ENCODE measurements around the gene ASXL2.
A peak's percentile ranks its signal among the peaks of the same experiment; 100 is the strongest.

Gene ASXL2

DNA sequence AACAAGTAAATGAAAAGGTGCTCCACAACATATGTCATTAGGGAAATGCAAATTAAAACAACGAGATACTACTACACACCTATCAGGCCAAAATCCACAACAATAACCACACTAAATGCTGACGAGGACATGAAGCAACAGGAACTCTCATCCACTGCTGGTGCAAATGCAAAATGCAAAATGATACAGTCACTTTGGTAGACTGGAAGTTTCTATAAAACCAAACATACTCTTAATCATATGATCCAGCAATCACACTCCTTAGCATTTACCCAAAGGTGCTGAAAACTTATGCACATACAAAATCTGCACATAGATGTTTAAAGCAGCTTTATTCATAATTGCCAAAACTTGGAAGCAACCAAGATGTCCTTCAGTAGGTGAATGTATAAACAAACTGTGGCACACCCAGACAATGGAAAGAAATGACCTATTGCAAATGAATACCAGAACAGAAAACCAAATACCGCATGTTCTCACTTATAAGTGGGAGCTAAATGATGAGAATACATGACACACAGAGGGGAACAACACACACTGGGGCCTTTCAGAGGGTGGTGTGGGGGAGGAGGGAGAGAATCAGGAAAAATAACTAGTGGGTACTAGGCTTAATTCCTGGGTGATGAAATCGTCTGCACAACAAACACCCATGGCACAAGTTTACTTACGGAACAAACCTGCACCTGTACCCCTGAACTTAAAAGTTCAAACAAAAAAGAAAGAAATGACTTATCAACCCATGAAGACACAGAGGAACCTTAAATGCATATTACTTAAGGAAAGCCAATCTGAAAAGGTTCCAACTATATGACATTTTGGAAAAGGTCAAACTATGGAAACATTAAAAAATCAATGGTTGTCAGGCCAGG lies 80.4 kb downstream of the ASXL2 start:
- no peak for DNase-seq

DNA sequence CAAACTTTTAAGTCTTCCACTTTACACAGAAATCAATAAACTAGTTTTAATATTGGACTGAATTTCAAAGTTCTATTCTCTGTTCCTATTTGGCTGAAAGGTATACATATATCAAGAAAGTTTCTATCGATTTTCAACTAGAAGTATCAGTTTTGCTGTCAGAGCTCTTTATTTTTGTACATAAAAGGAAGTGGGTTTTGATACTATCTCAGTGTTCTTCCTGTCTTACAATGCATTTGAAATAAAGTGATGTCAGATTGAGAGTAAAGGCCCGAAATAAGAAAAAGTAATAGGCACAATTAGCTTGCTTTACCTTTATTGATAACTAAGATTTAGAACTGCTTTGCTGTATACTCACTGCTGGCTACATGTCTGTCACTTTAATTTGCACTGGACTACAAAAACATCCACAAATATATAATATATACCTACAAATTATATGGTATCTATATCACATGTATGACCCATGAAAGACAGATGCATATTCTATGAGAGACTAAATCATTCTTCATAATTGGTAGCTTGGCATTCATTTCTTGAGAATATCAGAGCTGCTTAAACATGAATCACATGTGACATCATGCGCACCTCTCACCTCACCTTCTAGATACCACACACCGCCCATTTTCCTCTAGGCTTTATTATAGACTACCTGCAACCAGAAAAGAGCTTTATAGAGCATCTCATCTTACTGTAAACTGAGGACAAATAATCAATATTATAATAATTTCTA lies 83.6 kb downstream of the ASXL2 start:
- no peak for DNase-seq

DNA sequence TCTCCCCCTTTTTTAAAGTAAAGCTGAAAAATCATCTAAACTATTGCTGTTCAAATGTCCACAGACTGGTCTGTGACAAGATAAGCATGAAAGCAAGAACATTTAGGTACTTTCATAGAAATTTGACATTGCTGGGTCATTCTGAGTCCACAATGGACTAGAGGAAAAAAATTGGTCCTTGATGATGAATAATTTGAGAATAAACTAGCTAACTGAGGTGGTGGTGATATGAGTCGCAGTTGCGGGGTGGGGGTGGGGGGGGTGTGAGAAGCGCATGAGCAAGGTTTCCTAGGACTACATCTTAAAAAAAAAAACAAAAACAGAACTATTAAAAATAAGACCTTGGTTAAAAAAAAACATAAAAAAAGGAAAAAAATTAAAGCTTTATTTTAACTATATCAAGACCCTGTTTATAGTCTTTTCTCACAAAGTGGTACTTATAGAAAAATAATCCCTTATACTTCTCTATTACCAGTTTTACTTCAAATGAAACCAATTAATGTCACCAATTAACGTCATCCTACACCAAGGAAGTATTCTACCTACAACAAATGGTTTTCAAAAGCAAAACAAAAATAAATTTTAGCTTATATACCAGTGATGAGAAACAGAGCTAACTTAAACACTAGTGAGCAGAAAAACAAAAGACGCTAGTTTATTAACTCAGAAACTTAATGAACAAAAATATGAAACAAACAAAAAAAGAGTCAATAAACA lies 88.1 kb downstream of the ASXL2 start:
- no peak for DNase-seq

DNA sequence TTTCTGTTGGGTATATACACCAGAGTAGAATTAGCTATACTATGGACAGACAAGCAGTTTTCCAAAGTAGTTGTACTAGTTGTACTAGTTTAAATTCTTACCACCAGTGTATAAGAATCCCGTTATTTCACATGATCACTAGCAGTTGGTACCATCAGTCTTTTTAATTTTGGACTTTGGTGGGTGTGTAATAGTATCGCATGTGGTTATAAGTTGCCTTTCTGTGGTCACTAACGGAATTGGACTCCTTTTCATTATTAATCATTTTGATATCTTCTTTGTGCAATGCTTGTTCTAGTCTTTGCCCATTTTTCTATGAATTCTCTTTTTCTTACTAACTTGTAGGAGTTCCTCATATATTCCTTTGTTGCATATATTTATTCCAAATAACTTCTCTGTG lies 89.8 kb downstream of the ASXL2 start:
- DNase-seq: no peak

DNA sequence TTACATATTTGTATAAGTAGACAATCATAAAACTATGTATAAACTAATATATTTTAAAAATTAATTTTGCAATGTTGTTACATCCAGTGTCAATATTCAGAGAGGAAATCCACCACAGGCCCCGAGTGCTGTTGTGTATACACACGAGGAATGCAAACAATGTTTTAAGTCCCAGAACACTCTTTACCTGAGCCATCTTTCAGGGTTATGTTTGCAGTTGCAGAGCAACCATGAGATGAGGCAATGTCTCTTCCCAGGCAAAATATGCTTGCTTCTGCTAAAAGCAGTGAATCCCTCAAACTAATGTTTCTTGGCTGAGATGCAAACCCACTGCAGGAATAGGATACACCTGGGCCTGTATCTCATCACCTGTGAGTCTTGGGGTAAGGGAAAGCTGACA lies 91.3 kb downstream of the ASXL2 start:
- DNase-seq: no peak

DNA sequence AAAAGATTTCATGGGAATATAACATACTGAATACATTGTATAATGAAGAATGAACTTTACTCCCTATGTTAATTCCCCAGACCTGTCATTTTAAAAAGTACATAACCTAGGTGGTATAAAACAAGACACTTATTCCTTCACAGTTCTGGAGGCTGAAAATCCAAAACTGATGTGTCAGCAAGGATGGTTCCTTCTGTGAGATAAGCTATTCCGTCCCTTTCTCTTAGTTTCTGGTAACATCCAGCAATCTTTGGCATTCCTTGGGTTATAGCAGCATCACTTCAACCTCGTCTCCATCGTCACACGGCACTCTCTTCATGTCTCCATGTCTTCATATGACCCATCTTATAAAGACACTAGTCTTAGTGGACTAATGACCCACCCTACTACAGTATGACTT lies 93.9 kb downstream of the ASXL2 start:
- no peak for DNase-seq

DNA sequence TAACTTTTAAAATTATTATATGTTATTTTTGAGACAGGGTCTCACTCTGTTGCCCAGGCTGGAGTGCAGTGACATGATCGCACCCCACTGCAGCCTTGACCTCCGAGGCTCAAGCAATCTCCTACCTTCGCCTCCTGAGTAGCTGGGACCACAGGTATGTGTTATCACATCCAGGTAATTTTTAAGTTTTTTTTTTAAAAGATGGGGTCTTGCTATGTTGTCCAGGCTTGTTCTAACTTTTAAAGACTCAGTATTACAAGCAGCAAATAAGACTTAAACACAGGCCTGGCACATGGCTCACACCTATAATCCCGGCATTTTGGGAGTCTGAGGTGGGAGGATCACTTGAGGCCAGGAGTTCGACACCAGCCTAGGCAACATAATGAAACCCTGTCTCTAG lies 101.2 kb downstream of the ASXL2 start:
- DNase-seq: no peak

DNA sequence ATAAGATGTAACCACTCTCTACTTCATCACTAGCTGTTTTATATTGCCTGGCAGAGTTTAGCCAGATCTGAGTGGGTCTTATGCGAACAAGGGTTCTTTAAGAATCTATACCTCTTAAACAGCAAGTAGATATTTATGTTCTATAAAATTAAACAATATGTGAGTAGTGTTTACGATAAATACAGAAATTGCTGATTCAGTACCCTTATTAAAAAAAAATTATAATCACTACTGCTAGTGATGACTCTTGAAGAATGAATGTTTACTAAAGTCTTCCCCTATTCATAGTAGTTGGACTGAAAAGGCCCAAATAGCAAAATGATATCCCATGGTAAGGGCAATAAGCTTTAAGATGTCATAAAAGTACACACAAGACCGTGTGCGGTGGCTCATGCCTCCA lies 106.2 kb downstream of the ASXL2 start:
- no peak for DNase-seq

DNA sequence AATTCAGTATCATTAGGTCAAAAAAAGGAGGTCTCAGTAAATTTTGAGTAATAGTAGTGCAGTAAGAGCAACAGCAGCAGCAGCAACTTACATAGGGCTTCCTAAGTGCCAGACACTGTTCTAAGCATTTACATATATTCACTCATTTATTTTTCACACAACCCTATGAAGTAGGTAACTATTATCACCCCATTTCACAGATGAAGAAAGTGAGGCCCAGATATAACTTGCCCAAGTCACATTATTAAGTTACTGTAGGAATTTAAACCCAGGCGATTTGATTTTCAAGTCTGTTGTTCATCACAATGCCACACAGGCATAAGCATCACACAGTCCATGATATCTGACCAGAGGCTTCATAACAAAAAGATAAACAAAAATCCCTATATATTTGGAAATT lies 114.7 kb downstream of the ASXL2 start:
- no peak for DNase-seq

DNA sequence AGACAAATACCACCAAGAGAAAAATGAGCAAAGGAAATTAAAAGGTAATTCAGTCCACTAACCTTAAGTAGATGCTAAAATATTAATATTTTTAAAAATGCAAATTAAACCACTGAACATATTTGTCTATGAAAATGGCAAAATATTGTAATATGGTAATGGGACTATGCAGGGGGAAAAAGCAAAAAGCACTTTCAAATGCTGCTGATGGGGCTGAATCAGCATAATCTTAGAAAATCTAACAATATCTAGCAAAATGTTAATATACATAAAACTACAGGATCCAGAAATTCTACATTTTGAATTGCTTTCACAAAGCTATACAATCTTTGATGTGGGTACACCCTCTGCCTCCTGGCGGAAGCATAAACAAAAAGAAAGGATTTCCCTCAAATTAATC lies 118.0 kb downstream of the ASXL2 start:
- no peak for DNase-seq

DNA sequence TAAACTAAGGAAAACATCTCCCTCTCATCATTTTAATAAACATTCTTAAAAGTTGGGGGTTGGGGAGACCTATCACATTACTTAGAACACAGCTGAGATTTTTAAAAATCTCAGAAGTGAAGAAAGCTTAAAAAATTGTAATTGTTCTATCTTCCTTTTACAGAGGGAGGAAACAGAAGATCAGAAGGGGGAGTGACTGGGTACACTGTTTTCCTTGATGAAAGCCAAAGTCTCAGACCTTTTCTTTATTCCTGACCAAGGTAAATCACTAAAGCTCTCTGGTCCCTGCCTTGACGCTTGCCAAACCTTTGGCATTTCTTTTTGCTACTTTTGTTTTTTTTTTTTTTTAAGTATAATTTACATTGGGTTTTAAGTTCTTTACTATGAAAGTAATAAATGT lies 119.9 kb downstream of the ASXL2 start:
- no peak for DNase-seq

DNA sequence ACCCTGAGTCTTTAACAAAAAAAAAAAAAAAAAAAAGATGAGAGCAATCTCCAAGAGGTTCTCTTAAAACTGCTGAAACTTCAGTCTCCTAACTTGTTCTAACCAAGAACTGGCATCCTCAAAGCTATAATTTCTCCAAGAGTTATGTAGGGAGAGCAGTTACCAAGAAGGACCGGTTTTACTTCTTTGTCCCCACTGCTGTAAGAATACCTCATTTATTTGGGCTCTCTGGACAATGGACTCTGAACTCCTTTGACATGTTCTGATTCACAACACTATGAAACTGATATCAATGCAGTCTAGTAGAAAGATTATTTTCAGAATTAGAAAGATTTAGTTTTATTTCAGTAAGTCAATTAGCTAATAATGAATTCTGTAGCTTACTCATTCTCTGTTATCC lies 120.4 kb downstream of the ASXL2 start:
- DNase-seq: no peak

DNA sequence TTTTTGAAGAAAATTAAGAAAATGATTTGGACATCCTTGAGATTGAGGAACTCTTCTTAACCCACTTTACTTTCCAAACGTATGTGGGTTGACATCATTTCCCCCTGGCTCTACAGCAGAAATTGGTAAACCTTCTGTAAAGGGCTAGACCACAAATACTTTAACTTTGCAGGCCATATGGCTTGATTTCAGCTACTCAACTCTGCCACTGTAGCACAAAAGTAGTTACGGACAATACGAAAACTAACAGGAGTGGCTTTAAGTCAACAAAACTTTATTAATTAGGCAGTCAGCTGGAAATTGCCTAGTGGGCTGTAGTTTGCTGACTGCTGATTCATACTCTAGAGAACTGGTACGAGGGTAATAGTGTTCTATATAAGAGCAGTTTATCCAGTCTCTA lies 121.8 kb downstream of the ASXL2 start:
- no peak for DNase-seq

DNA sequence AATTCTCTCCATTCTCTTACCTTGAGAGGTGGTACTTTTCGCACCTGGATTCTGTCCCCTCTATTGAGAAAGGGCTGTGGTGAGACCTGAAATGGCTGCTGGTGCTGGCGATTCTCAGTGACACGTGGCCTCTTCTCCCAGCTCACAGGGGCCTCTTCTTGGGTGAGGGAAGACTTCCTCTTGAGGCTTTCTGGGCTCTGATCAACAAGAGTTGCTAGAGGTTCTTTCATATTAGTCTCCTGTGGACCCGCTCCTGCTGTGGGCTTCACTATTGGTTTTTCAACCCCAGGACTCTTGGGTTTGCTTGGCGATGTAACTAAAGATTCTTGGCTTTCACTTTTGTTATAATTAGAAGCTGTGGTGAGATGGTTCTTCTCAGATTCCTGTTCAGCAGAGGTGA lies 128.6 kb downstream of the ASXL2 start:
- no peak for DNase-seq

DNA sequence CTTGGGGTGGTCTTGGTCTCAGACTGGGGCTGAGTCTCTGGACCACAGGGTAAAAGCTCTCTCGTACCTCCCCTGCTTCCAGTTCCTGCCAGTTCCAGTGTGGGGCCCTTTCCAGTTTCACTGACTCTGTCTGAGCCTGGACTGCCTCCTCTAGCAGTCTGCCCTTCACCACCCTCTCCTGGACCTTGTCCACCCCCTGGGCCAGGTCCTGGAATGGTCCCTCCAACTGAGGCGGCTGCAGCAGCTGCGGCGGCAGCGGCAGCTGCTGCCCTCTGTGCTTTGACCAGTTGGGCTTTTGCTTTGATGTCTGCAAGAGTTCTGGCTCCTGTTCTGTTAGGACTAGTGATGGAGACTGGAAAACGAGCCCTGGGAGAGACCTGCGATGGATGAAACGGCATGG lies 134.2 kb downstream of the ASXL2 start:
- DNase-seq: no peak

DNA sequence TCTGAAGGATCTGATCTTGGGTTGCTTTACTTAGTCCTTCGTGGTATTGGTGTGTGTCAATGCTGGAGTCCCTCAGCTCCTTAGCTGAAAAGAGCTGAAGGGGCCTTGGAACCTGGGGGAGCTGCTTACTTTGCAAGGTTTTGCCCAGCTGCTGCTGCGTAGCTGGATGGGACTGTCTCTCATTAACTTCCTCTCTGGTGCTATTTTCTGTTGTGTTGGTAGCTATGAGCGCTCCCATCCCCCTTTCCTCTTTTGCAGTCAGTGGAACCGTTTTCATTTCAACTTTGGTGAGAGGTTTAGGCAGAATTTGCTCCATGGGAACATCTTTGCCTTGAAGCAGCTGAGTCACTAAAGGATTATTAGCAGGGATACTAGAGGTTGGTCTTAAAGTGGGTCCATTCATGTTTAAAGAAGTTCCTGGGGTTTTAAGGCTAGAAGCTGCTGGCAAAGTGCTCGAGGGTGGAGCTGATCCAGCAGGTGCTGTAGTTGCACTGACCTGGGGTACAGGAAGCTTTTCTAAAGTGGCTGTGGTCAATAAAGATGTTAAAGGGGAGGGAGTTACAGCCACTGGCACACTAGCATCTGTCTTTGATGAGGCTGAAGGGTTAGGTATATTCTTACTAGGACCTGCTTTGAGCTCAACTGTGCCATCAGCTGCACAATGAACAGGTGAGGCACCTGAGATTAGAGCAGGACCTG lies 135.0 kb downstream of the ASXL2 start:
- DNase-seq: peak; percentile 8

DNA sequence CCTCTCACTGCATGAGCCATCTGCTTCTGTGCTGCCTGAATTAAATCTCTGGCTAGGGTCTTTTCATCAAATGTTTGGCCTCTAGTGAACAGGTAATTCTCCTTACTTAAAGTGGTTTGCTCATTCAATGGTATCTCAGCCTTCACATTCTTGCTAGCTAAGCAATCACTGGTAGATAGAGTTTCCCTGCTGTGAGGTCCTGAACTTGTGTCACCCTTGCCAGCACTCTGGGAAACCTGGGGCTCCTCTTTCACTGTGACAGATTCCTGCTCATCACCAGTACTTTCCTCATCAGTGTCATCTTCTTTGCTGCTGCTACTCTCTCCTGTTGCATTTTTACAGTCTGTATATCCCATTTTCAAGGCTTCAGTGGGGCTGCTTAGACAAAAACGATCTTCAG lies 135.8 kb downstream of the ASXL2 start:
- DNase-seq: no peak

DNA sequence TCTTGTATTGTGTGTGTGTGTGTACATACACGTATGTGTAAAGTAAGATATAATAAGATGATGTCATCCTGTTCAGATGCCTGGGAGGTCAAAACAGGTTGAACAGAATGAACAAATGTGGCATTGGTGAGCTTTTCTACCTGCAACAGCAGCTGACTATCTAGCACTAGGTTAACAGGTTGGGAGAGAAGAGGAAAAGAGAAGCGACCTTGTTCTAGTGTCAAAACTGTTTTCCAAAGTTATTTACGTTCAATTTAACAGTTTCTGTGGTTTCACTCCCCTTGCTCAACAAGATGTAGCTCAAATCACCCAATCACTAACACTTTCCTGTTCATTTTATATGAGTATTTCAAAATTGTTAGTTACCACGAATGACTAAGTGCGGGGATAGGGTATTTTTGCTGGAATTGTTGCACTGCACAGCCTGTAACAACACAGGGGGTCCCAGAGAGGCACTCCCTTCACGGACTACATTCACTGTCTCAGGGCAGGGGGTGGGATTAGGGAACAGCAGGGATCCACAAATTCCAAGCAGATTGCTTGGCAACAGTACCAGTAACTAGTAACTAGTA lies 137.4 kb downstream of the ASXL2 start:
- no peak for DNase-seq

DNA sequence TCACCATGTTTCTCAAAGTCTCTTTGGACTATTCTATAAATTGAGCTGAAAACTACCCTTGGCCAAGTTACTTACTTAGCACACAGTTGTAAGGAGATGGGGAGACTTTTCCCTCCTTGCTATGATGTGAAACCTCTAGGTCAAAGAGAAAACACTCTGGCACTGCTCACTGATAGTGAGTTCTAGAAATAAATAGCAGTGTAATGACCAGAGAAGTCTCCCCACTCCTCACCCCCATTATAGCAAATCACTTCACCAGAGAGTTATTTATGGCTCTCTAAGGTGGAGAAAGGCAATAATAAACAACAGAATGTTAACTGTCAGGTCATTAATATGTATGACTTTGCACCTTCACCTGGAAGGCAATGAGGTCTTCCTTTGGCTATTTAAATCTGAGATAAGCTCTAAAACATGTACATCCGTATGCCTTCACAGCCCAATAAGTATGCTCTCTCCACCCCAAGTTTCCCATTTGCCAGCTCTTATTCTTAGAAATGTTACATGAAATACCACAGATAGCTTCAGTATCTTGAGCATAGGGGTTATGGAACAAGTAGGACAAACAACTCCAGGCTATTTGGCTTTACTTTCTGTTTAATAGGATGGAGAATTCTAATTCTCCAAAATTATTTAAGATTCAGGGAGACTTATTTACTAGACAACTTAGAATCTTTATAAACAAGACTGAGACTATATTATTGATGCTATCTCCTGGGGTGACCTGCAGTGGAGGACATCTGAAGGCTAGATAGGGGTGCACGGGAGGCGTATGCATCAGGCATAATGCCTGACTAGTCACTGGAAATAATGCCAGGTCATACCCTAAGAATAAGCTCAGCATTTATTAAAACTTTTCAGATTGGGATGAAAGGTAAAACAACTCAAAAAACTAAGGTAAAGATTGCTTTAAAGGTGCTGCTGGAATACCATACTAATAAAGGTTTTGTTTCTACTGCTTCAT lies 139.6 kb downstream of the ASXL2 start:
- DNase-seq: no peak

DNA sequence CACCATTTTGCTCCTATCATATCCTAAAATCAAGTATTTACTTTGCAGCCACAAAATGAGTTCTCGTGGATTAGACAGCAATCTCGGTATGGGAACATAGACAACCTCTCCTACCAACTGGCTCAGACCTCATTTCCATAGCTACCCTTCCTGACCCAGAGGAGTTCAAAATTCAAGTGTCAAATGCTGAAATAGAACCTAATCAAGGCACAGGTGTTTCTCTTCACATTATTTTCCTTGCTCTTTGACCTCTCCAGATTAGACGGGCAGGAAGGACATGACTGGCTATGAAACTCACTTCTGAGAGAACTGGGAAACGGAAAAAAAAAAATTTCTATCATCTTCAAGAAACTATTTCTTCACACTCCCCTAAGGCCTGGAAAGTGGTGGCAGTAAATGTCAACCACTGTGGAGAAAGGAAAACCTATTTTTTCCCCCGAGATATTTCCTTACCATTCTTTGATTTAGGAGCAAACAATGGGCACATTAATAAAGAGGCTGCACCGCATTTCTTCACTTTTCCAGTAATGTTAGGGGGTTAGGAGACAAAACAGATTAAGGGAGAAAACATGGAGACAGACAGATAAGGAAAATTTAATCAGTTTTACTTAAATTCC lies 141.3 kb downstream of the ASXL2 start:
- DNase-seq: no peak

DNA sequence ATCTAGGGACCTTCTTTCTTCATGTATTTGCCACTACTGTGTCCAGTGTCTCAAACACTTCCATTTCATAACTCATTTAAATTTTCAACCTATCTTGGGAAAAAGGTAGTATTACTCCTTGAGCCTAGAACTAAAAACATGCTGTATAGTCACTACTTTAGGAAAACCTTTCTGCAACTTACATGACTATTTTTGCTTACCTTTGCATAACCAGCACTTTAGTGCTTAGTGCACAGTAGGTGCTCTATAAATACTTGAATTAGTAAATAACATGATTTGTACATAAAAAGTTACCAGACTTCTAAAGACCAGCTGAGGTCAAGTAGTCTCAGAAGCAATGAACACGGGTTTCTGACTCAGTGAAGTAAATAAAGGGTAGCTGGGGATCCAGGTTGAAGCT lies 142.5 kb downstream of the ASXL2 start:
- no peak for DNase-seq
